T47D (cell line): ENCODE data around the gene BIN1.

ENCODE experiments used
- DNase-seq, 2 experiments: peaks; one replicate each; pipeline versions ENCODE4 v3.0.0 to v3.0.0-alpha.2; 2011 to 2012; ENCODE audit warnings: low read depth in 1 of 2, low spot score in 1 of 2
- JUND ChIP-seq: IDR thresholded peaks from 2 replicates; pipeline ENCODE4 v1.6.1; 2012; ENCODE audit warnings: low read depth
- in situ Hi-C: cut with HindIII; loops from 2 replicates; pipeline ENCODE4 v1.10.0; 2016; ENCODE audit warnings: low sequenced_read_pairs, low pct_unique_long_range_greater_than_20kb

BIN1 gene

DNA sequence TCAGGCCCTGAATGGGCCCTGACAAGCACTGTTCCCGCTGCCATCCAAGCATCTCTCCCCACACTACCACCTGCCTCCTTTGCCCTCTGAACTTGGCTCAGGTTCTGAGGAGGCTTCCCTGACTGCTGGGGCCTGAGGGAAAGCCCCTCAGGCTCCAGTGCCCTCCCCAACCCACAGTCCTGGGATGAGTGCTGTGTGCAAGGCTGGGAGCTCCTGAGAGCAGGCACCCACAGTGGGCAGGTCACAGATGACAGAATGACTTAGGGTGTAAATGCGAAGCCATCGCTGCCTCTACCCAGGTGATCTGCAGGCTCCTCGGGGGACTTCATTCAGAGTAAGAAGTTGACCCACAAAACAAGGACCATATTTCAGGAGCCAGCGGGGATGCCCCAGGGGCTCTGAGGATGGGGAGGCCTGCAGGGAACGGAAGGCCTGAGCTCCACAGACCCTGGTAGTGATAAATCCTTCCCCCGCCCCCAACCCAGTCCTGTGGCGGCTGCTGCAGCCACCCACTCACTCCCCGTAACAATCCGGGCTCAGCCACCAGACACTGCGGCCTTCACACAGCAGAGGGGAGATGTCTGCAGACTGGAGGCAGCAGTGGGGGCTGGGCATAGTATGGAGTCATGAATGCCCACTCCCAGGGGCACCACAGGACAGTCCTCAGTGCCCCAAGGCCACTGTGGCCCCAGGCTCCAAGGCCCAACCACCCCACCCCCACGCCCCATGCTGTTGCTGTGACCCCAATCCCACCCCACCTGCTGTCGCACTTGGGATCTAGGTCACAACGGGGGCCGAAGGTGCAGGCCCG, 8.9 kb downstream of the BIN1 start:
- no peak for DNase-seq
- in situ Hi-C loops = no loop called here
- no peak for TF ChIP-seq JUND

DNA sequence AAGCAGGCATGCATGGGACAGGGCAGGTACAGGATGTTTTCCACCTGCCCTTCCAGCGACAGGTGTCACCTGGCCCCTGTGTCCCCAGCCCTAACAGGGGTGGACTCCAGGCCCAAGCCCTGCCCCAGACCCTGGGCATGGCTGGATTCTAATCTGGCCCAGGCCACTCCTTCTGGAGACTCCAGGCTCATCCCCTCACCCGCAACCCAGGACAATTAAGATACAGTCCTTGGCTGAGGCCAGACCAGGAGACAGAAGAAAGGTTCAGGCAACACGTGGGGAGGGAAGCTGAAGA, 9.5 kb downstream of the BIN1 start:
- TF ChIP-seq JUND = no peak
- in situ Hi-C loops = no loop called here
- no peak for DNase-seq

DNA sequence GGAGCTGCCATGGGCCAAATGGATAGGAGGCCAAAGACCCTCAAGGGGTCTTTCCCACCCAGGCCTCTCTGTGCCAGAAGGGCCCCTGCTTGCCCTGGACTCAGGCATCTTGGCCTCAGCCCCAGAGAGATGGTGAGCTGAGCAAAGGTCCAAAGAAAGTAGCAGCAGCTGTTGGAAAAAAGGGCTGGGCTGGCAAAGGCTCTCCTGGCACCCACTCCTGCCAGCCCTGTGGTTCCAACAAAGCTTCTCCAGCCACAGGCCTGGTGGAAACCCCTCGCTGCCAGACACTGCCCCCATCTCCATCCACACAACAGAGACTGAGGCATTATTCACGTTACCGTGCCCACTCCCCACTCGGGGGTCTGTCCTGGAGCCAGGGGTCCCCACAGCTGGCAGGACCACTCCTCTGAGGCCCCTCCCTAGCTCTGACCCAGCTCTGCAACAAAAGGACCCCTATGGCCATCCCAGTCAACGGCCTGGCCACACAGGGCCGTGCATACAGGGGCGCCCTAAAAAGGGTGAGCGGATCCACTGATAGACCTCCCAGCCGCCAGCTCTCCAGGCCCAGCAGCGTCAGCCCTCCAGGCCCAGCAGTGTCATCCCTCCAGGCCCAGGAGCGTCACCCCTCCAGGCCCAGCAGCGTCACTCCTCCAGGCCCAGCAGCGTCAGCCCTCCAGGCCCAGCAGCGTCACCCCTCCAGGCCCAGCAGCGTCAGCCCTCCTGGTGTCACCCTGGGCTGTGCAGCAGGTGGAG, 10.1 kb downstream of the BIN1 start:
- DNase-seq = no peak
- TF ChIP-seq JUND = no peak
- in situ Hi-C loops = no loop called here

DNA sequence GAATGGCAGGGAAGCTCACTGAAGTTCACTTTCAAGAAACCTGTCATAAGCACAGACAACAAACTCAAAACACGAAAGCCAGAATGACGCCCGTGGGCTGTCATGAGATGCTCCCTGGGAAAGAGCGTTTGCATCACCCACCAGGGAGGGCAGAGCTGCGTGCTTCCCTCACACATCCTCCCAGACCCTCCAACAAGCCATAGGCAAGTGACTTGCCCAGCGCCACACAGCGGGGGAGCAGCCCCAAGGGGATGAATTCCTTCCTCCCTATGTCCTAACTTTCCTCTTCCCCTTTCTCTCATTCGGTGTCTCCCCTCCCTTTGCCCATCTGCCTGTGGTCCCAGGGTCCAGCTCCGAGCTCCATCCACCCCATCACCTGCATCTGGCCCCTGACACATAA, 10.7 kb downstream of the BIN1 start:
- no peak for DNase-seq
- in situ Hi-C loops = no loop called here

DNA sequence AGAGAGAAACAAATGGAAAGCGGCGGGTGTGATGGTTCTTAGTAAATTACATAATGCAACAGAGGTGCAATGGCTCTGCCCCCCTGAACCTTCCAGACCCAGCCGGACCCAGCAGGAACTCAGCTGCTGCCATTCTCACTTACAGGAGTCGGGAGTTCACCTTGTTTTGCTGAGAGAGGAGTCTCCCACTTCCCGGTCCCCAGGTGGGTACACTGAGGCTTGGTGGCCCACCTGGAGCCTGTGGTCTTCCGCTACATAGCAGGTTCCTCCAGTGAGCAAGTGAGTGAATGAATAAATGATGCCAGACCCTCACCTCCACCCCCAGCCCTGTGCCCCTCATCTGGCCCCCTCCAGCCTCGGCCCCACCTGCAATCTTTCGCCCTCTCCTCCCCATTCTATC, 11.2 kb downstream of the BIN1 start:
- no peak for TF ChIP-seq JUND
- no peak for DNase-seq
- in situ Hi-C loops = no loop called here

More for the DNA sequence above, 10.7 kb downstream of the BIN1 start:
- TF ChIP-seq JUND = no peak

DNA sequence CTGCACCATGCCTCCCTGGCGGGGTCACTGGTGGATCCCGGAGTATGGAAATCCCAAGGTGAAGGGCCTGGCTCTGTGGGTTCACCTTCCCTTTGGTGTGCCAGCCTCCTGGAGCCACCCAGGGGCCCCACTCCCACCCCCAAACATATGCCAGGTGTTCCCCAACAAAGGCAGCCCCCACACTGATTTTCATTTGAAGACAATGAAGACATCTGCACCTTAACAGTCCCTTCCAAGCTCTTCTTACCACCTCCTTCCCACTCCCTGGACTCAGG, 11.7 kb downstream of the BIN1 start:
- TF ChIP-seq JUND = no peak
- no peak for DNase-seq
- in situ Hi-C loops = no loop called here

DNA sequence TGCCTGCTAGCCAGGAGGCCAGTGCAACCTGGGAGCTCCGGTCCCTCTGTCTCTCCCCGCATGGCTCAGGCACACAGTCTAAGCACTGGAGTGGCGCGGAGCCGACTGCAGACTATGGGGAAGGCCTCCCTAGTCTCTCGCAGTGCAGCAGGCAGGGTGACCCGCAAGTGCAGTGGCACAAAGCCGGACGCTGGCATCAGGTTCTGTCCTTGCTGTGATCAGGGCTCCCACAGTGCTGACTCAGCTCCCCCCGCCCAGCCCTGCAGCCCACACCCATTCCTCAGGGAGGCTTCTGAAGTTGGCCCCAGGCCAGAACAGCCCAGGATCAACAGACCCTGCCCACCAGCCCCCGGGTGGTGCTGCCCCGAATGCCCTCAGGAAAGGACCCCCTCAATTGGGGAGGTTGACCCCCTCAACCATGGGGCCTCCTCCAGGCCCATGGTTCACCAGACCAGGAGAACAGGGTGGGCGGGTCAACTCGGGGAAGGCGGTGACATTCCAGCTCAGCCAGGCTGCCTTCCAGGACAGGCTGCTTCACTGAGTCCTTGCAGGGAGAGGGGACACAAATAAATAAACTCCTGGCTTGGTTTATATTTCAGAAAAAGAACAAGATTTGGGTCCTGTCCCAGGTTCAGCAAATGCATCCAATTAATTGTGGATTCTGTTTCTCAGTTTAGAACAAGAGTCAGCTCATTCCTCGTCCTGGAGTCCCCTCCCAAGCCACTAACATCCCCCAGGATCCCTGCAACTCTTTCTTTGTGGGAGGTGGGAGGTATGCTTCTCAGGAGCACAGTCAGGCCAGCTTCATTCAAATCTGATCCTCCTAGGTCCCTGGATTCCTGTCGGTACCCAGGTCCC, 12.2 kb downstream of the BIN1 start:
- TF ChIP-seq JUND = no peak
- in situ Hi-C loops = no loop called here
- peak in 1 of 2 experiments; percentile 14 for DNase-seq

DNA sequence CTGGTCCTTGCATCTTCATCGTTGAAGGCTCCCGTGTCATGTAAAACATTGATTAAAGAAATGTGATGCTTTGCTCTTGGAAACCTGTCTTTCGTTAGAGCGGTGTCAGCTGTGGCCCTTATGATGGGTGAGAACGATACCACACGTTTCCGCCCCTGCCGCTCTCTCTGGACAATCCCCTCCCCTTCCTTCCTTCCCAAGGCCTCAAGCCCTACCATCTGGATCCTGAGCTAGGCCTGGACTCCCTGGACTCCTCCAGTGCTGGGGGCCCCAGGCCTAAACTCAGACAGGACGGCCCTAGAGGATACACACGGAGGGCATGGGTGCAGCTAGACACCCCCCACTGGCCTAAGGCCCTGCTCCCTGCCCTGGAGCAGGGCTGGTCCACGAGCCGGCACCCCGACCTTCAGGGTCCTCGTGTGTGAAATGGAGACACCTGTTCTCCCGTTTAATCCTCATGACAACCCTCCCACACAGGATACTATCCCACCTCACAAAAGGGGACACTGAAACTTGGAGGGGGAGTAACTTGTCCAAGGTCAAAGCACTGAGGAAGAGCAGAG, 13.2 kb downstream of the BIN1 start:
- TF ChIP-seq JUND = no peak
- in situ Hi-C loops = no loop called here

DNA sequence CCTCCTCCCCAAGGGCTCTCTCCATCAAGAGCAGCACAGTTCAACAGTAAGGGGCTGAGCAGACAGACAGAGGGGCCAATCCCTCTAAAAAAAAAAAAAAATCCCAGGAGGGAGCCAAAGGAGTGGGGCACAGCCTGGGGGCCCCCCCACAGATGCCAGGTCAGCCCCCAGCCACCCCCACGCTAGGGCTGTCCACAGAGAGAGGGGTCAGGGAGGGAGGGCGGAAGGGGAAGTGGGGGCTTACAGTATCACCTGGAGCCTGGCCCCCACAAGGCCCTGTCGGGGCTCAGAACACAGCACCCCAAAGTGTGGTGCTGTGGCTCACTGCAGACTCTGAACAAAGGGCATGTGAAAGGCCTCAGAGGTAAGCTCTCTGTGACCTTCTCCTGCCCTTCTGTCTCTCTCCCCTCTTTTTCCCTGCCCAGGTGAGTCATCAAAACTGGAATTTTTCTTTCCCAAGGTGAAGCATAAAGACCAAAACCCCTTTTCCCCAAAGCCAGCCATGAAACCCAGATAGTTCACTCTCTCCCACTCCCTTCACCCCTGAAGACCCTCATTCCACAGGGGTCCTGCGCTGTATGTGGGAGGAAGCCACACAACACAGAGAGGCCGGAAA, 13.9 kb downstream of the BIN1 start:
- TF ChIP-seq JUND = no peak
- no peak for DNase-seq
- in situ Hi-C loops = no loop called here

More for the DNA sequence above, 13.2 kb downstream of the BIN1 start:
- no peak for DNase-seq

DNA sequence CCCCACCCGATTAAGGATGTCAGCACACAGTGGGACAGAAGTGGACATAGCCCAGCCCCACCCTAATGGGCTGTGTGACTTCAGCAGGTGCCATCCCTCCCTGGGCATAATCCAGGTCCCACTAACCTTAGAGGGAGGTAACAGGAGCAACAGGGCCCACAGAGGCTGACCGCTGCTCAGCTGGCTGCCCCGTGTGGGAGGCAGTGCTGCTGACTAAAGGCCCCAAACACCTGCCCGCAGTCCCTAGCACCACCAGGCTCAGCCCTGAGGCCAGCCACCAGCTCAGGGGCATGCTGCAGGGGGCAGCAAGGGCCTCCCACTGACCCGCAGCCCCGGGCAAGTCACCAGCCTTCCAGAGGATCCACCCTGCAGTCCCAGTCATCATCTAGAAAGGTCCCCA, 14.6 kb downstream of the BIN1 start:
- no peak for DNase-seq
- no peak for TF ChIP-seq JUND
- in situ Hi-C loops = no loop called here

DNA sequence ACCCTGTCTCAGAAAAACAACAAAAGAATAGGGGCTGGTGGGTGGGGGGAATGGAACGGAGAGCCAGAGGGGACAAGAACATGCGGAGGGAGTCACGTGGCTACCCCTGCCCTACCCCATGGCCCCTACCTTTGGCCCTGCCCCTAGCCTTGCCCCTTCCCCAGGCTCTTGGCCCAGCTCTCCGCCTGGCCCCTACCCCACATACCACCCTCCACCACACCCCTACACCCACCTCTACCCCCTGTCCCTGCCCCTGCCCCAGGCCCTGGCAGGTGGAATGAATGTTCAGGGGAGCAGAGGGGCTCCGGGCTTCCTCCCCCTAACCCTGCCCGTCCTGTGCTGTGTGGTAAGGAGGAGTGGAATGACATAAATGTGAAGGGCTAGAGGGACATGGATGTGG, 15.1 kb downstream of the BIN1 start:
- TF ChIP-seq JUND = no peak
- DNase-seq = no peak
- in situ Hi-C loops = no loop called here

DNA sequence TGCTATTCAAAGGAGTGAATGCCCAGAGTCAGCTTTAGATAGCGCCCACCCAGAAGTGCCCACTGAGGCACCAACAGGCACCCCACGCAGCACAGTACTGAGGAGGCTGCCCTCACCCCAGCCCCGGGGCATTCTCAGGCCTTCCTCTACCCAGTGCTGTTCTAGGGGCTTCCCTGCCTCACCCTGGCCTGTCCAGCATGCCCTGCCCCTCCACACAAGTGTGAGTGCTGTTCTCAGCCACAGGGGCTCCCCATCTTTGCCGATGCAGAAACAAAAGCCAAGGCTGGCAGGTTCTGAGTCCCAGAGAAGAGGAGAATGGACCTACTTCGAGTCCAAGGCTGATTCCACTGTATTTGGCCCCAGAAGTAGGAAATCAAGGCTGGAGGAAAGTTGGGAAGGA, 15.8 kb downstream of the BIN1 start:
- in situ Hi-C loops = no loop called here
- no peak for TF ChIP-seq JUND
- DNase-seq = no peak
